HG03558 (cell line): ENCODE measurements around the gene MBTPS1.

Source experiments
- ATAC-seq: cut with Tn5 transposase; IDR thresholded peaks from one replicate; pipeline ENCODE4 v1.9.1; 2021; ENCODE audit warnings: moderate number of reproducible peaks; ENCODE audit not compliant: unreplicated experiment; ENCODE audit errors: extremely low read depth

MBTPS1 gene

DNA sequence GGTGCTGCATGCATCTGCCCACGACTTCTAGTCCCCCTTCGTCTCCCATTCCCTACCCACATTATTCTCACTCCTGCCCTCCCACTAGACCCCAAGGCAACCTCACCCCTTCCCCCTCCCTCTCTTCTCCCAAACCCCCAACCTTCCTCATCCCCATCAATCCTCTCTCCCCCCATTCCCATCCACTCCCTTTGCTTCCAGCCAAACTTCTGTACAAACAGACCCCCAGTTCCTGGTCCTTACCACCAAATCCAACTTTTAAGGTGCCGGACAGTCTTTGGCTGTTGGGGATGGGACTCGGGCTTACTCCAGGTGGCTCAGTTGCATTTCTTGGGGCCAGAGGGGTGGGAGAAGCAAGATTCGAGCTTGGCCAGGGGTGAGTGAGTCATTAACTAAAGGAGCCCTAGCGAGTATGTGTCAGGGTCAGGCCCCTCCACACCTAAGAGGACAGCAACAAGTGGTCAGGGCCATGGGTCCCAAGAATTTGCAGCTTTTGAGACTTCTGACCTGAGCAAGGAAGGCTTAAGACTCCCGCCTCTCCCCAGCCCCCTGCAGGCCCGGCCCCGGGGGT, 74.3 kb downstream of the MBTPS1 start, which contains the start of gene SLC38A8:
Gene SLC38A8 (minus strand): TSS at position 488 of the 571 bp plus-strand sequence. CDS start 638 bp downstream, outside the sequence.
- no peak for ATAC-seq

DNA sequence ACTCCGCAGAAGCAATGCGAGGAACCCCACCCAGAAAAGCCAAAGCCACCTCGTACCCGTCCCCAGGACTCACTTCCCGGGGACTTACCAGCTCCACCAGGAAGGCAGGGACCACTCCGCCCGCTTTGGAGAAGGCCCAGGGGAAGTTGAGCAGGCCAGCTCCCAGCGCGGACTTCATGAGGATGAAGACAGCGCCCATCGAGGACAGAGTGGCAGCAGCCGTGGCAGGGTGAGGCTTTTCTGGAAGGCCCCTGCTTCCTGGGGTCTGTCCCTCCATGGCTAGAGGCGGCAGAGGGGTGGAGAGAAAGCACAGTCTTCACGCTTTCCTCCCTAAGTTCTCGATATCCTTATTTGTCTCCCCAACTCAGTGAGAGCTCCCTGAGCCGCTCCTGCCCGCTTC, 74.9 kb downstream of the MBTPS1 start:
- no peak for ATAC-seq

DNA sequence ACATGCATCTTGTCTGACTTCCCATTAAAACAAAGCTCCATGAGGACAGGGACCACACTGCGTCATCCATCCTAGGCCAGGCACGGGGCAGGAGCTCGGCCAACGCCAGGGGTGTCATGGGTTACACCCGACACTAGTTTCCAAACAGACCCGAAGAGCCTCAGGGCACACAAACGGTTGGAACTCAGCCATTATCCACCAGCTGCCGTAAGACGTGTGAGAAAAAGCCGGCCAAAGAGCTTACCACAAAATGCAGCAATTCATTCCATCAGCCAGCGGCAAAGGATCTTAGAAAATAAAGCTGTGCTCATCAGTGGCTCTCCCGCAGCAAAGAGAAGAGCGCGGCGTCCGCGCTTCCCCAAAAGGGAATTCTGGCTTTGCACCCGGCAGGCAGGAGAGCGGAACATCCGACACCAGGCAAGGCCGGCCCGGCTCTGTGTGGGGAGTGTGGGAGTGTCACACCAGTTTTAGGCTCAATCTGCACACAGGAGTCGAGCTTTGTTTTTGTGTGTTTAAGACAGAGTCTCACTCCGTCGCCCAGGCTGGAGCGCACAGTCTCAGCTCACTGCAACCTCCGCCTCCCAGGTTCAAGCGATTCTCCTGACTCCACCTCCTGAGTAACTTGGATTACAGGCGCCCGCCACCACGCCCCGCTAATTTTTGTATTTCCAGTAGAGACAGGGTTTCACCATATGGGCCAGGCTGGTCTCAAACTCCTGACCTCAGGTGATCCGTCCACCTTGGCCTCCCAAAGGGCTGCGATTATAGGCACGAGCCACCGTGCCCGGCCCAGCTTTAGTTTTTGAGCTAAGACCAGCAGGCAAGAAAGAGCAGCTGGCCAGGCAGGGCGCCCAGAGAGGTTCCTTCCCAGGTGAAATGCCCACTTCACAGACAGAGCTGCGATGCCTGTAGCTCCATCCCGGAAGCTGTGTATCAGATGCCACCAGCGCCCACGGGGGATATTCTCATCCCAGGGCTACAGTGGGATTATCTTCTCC, 75.6 kb downstream of the MBTPS1 start:
- ATAC-seq, result no peak

DNA sequence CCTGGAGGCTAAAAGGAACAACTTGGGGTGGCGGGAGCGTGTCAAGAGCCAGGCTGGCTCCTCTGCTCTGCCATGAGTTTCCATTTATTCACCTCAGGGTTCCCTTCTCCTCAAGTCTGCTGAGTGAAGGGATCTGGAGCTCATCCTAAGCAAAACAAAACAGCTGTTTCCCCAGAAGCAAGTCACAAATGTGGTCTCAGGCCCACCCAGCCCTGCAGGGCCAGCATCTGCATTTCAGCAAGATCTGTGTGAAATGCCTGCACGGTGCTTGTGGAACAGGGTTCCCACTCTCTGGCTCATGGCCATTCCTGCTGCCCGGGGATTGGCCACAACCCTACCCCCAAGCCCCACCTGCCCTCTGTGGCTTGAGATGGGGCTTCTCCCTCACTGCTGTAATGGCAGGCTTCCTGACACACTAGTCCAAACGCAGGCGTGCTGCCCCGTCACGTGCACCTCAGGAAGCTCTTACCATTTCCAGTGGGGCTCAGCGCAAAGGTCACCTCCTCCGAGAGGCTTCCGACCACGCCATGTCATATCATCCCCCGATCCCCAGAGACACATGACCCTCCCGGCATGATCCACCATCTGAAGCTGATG, 76.4 kb downstream of the MBTPS1 start:
- ATAC-seq, result no peak

DNA sequence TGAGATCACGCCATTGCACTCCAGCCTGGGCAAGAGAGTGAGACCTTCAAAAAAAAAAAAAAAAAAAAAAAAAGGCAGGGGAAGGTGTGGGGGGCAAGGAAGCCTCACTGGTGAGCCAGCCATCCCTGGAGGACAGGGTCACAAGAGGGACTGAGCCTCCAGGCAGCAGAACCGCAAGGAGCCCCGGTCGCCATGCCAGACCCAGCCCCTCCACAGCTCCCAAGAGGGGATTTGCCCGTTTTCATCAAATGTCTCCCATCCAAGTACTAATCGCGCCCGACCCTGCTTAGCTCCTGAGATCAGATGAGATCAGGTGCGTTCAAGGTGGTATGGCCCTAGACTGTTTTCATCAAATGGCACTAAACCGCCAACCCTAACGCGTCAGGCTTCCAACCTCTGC, 77.0 kb downstream of the MBTPS1 start:
- ATAC-seq, result no peak

DNA sequence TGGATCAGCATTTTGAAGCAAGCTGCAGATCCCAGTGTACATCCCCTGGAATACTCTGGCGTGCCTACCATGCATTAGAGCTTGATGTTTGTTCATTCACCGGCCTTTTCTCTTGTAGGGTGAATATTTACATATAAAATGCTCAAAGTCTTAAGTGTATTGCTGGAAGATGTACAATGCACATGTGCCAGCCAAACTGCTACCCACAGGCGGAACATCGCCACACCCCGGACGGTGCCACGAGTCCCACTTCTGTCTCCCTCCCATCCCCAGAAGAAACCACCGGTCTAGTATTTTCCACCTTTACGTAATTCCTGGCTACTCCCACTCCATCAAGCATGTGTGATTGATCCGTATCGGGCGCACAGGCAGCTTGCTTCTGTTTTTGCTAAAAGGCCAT, 78.3 kb downstream of the MBTPS1 start:
- ATAC-seq, result no peak

DNA sequence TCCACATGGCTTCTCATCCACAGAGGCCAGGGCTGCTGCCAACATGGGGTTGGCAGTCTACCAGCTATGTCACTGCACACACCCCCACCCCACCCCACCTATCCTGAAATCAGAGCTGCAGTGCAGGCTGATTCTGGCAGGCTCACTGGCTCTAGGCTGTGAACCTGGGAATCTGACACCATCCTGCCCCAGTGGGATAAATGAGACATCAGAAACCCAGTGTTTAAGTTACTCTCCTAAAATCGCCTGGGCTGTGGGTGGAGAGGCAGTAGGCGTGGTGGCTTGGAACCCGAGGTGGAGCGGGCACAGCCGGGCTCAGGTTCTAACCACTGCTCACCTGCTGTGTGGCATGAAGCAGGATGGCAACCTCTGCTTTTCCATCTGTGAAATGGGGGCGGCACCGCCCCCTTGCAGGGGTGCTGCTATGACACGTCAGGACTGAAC, 79.7 kb downstream of the MBTPS1 start:
- ATAC-seq, result no peak

DNA sequence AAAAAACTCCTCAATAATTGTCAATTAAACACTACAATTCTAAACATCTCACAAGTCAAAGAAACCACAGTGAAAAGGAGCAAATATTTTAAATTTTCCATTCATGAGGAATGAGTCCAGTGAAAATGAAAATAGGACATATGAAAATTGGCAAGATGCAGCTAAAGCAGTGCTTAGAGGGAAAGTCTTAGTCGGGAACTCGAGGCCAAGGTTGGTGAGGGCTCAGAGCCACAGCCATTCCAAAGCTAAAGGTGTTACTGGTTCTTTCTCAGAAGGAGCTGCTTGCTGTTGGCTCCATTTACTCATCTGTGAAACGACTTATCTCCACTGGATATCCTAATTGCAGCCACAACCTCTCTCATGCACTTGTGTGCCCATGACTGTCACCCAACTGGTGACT, 80.6 kb downstream of the MBTPS1 start:
- no peak for ATAC-seq

DNA sequence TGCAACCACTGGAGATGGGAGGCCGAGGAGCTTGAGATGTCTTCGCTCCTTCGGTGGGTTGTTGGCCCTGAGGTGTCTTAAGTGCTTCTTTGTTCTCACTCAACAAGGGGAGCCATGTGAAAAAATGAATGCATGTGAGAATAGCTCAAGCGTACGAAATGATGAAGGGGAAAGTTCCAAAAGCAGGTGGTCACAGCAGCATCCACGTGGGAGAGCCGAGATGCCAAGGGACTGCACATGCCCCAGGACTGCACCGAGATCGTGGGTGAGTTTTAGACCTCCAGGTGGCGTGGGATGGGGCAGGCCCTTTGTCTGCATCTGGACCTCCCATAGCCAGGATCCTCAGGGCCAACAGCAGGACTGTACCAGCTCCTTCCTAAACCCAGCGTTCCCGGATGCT, 82.2 kb downstream of the MBTPS1 start:
- ATAC-seq, result no peak

DNA sequence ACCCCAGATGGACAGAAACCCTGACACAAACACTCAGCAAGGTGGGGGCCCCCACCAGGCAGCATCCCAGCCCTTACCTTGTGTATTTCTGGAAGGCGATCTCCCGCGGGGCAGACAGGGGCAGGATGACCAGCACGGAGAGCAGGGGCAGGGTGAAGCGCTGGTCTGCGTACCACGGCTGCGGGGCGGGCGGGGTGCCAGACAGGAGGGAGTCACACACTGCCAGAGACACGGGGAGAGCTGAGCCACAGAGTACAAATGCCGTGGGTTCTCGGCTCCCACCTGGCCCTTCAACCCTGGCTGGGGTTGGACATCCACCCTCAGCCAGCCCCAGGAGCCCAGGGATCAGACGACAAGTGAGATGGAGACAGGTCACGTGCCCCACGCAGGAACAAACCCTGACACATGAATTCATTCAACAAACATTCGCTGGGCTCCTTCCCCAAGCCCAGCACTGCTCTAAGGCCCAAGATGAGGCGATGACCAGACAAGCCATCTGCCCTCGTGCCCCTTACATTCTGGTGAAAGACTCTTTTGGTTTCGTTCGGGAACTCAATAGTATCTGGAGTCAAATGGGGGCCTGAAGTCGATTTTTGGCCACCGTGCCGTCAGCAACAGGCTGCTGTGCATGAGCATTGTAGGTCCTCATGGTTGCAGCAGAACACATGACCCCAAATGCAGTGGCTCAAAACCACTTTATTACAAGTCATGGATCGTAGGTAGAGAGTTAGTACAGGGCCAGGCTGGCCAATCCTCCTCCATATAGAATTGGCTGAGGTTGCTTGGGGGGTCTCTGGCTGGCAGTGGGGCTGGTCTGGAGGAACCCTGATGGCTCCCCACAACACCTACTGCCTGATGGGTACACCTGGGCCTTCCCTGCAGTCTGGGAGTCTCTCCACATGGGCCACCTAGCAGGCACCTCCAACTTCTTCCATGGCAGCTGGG, 83.2 kb downstream of the MBTPS1 start:
- no peak for ATAC-seq

DNA sequence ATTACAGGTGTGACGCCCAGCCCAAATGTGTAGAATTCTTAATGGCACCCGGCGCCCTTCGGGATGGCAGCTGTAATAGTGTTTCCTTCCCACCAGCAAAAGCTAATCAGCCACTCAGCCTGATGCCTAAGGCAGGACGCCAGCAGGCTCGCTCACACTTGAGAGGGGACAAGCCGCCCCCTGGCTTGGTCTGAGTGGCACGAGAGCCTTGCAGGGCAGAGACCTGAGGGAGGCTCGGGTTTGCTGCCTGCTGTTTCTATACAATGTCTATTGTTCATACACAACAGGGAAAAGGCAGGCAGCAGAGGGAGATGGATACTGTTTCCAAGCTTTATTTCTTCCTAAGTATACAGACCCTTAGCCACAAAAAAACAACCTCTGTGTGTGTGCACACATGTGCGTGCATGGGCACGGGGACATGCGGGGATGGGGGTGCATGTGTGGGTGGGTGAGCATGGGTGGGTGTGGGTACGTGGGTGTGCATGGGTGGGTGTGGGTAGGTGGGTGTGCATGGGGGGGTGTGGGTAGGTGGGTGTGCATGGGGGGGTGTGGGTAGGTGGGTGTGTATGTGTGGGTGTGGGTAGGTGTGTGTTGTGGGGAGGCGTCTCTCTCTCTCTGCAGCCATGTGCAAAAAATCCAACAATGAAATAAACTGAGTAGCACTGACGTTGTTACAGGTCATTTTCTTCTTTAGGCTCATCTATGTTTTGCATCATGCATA, 84.1 kb downstream of the MBTPS1 start:
- no peak for ATAC-seq

DNA sequence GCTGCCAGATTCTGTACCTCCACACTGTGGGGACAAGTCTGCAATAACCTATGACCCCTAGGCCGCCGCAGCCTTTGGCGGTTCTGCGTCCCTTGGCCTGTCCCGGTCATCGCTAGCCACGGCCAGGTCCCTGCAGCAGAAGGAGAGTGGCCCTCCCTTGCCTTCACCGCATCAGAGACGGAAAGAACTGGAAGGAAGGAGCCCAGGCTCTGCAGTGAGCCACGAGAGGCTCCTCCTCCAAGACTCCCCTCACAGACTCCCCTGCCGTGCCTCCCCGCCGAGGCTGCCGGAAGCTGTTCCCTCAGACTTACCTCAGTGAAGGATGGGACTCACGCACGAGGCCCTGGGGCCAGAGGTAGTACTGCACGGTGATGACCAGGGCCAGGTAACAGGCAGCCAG, 85.2 kb downstream of the MBTPS1 start:
- no peak for ATAC-seq

DNA sequence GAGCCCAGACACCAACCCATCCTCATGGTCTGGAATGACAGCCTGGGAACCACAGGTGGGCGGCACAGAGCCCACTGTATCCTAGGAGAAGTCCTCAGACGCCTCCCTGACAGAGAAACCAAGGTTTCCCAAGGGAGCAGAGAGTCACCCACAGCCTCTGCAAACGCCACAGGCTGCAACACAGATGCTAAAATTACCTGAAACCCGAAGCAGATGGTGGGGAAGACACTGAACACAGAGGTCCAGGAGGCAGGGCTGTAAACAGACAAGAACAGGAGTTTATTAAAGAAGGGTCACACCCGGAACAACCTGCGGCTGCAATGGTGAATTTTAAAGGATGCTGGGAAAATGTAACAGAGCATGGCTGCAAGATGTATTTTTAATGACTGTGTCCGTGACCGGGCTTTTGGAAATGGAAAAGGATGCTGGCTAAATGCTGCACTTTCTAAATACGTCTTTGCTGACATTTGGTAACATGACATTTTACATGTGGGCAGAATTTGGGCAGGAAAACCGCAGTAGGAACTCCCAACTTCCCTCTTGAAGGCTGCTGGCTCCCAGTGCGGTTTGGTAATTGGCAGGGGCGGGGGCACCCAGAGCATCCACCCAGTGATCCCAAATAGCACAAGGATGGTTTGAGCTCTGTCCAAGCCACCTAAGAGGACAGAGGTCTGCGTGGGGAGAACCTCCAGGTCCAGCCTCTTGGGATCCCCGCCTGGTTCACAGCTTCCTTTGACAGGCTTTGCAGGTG, 87.3 kb downstream of the MBTPS1 start:
- ATAC-seq, result no peak

DNA sequence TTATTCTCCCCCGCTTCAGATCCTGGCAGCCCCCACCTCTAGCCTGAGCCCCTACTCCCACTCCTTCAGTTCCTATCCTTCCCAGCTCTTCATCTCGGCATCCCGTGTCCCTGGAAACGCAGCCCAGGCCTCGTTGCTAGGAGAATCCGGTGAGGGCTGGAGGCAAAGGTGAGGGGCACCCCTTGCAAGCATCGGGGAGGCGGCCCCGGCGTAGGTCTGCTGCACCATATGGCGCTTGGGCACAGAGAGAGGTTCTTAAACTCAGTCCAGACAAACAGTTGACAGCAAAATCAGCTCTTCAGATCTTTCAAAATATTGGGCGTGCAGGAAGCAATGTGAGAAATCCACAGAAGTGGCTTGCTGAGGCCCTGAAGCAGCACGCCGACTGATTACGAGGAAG, 89.1 kb downstream of the MBTPS1 start:
- no peak for ATAC-seq

DNA sequence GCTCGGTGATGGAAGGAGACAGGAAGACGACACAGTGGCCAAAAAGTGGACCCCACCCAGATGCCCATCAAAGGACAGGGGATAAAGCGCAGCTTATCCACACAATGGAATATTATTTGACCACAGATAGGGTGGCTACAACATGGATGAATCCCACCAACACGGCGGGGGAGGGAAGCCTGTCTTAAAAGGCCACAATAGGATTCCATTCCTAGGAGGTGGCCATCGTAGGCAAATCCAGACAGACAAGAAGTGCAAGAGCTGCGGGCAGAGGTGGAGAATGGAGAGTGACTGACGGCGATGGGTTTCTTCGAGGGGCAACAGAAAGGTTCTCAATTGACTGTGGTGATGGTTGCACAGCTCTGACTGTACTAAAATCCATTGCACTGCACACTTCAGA, 90.1 kb downstream of the MBTPS1 start:
- no peak for ATAC-seq

DNA sequence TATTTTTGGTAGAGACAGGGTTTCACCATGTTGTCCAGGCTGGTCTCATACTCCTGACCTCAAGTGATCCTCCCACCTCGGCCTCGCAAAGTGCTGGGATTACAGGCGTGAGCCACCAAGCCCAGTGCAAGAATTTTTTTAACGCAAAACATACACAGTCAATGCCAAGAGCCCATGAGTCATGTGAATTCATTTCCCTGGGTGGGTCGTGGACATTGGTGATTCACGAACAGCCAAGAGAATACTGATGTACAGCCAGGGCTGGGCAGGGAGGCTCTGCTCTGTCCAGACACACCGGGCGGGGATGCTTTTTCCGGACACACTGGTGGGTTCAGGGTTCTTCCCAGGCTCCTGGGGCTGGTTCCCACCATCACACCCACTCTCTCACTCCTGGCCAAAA, 91.9 kb downstream of the MBTPS1 start:
- ATAC-seq, result no peak

DNA sequence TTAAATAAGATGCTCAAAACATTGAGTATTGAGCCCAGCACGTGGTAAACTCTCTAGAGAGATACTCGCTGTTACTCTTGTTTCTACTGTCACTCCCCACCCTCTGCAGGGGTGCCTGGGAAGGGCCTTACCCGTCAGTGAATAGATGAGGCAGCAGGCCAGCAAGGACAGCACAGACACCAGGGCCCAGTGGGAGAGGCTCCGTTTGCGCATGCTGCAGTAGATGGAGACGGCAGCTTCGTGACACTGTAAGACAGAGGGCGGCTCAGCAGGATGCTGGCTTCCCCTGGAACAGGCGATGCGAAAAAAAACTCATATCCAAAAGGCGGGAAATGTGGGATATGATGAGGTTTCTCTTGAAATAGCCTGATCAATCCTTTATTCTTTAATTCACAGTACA, 94.1 kb downstream of the MBTPS1 start:
- no peak for ATAC-seq

DNA sequence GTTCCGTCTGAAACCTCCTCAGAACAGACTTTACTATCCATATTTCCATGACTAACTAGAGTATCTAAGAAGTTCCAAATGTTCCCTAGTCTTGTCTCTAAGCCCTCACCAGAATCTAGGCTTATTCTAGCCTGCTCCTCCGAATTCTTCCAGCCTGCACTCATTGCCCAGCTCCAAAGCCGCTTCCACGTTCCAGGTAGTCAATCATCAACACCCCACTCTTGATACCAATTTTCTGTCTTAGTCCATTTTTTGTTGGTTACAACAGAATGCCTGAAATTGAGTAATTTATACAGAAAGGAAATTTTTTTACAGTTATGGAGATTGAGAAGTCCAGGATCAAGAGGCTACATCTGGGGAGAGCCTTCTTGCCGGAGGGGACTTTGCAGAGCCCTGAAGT, 95.3 kb downstream of the MBTPS1 start:
- ATAC-seq, result no peak

DNA sequence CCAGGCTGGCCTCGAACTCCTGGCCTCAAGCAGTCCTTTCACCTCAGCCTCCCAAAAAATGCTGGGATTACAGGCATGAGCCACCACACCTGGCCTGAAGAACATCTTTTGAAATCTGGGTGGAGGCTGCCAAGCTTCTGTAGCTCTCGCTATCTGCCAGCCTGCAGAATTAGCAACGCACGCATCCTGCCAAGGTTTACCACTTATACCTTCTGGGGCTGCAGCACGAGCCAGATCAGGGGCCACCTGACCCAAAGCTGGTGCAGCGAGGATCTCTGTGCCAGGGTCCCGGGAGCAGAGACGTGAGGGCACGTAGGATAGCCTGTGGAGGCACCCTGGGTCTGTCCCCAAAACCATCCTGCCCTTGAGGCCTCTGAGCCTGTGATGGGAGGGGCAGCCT, 96.4 kb downstream of the MBTPS1 start:
- no peak for ATAC-seq
